ENCODE measurements around the gene USP32.
A peak's percentile ranks its signal among the peaks of the same experiment; 100 is the strongest.

Gene USP32

GRCh38 chr17:60372790-60373483 is 19.0 kb downstream of the USP32 start:
- H3K4me3 Mint-ChIP-seq, result no peak overlapping the region
- peaks cover 9% of the 10 kb centered on the region for H3K36me3 Mint-ChIP-seq (ENCODE audit: low read depth)
- H3K4me1 Mint-ChIP-seq (ENCODE audit: low read depth), result peaks cover 17% of the 10 kb centered on the region
- no peaks in the 10 kb centered on the region for H3K27me3 Mint-ChIP-seq
- no peaks in the 10 kb centered on the region for H3K9me3 Mint-ChIP-seq
- no peak for DNase-seq
- peak overlapping the region; percentile 41 for H3K27ac Mint-ChIP-seq

- H3K27ac Mint-ChIP-seq, result no peak overlapping the region
- no peaks in the 10 kb centered on the region for H3K9me3 Mint-ChIP-seq
- no peak overlapping the region for H3K4me3 Mint-ChIP-seq
- H3K27me3 Mint-ChIP-seq, result no peaks in the 10 kb centered on the region
- peaks cover 8% of the 10 kb centered on the region for H3K36me3 Mint-ChIP-seq (ENCODE audit: low read depth)
- H3K4me1 Mint-ChIP-seq (ENCODE audit: low read depth), result peaks cover 17% of the 10 kb centered on the region
- DNase-seq, result no peak
Observed at GRCh38 chr17:60371818-60372510, 20.0 kb downstream of the USP32 start.

GRCh38 chr17:60371416-60371815 is 20.5 kb downstream of the USP32 start:
- DNase-seq, result no peak
- Mint-ChIP-seq H3K4me1 (ENCODE audit: low read depth) (peaks cover 17% of the 10 kb centered on the region), H3K27me3 (no peaks in the 10 kb centered on the region), H3K4me3 (no peak overlapping the region), H3K27ac (no peak overlapping the region), H3K9me3 (no peaks in the 10 kb centered on the region), H3K36me3 (ENCODE audit: low read depth) (peaks cover 4% of the 10 kb centered on the region)

GRCh38 chr17:60369727-60370126 is 22.2 kb downstream of the USP32 start:
- H3K9me3 Mint-ChIP-seq, result no peaks in the 10 kb centered on the region
- peaks cover 17% of the 10 kb centered on the region for H3K4me1 Mint-ChIP-seq (ENCODE audit: low read depth)
- H3K27ac Mint-ChIP-seq, result no peak overlapping the region
- no peak overlapping the region for H3K4me3 Mint-ChIP-seq
- no peaks in the 10 kb centered on the region for H3K27me3 Mint-ChIP-seq
- DNase-seq, result no peak
- no peaks in the 10 kb centered on the region for H3K36me3 Mint-ChIP-seq (ENCODE audit: low read depth)

GRCh38 chr17:60363700-60364405 is 28.1 kb downstream of the USP32 start:
- Mint-ChIP-seq H3K4me3 (no peak overlapping the region), H3K27me3 (no peaks in the 10 kb centered on the region), H3K36me3 (ENCODE audit: low read depth) (peaks cover 2% of the 10 kb centered on the region), H3K27ac (no peak overlapping the region), H3K4me1 (ENCODE audit: low read depth) (peaks cover 7% of the 10 kb centered on the region), H3K9me3 (no peaks in the 10 kb centered on the region)
- DNase-seq, result no peak

- Mint-ChIP-seq H3K36me3 (ENCODE audit: low read depth) (peaks cover 2% of the 10 kb centered on the region), H3K4me3 (no peak overlapping the region), H3K27ac (no peak overlapping the region), H3K9me3 (no peaks in the 10 kb centered on the region), H3K27me3 (no peaks in the 10 kb centered on the region), H3K4me1 (ENCODE audit: low read depth) (peaks cover 14% of the 10 kb centered on the region)
- no peak for DNase-seq
Observed at GRCh38 chr17:60362329-60362728, 29.6 kb downstream of the USP32 start.

GRCh38 chr17:60361889-60362288 is 30.0 kb downstream of the USP32 start:
- no peaks in the 10 kb centered on the region for H3K27me3 Mint-ChIP-seq
- H3K36me3 Mint-ChIP-seq (ENCODE audit: low read depth), result peaks cover 2% of the 10 kb centered on the region
- no peaks in the 10 kb centered on the region for H3K9me3 Mint-ChIP-seq
- no peak overlapping the region for H3K27ac Mint-ChIP-seq
- DNase-seq, result no peak
- H3K4me3 Mint-ChIP-seq, result no peak overlapping the region
- peaks cover 17% of the 10 kb centered on the region for H3K4me1 Mint-ChIP-seq (ENCODE audit: low read depth)

- H3K4me1 Mint-ChIP-seq (ENCODE audit: low read depth), result peaks cover 40% of the 10 kb centered on the region
- H3K36me3 Mint-ChIP-seq (ENCODE audit: low read depth), result no peaks in the 10 kb centered on the region
- H3K27me3 Mint-ChIP-seq, result no peaks in the 10 kb centered on the region
- no peak overlapping the region for H3K27ac Mint-ChIP-seq
- no peak for DNase-seq
- no peak overlapping the region for H3K4me3 Mint-ChIP-seq
- H3K9me3 Mint-ChIP-seq, result no peaks in the 10 kb centered on the region
Observed at GRCh38 chr17:60359415-60359814, 32.5 kb downstream of the USP32 start.

GRCh38 chr17:60358606-60359225 is 33.2 kb downstream of the USP32 start:
- DNase-seq, result no peak
- Mint-ChIP-seq H3K4me3 (no peak overlapping the region), H3K4me1 (ENCODE audit: low read depth) (peaks cover 44% of the 10 kb centered on the region), H3K27me3 (no peaks in the 10 kb centered on the region), H3K27ac (no peak overlapping the region), H3K9me3 (no peaks in the 10 kb centered on the region), H3K36me3 (ENCODE audit: low read depth) (no peaks in the 10 kb centered on the region)

- no peaks in the 10 kb centered on the region for H3K36me3 Mint-ChIP-seq (ENCODE audit: low read depth)
- H3K4me1 Mint-ChIP-seq (ENCODE audit: low read depth), result peaks cover 45% of the 10 kb centered on the region
- H3K9me3 Mint-ChIP-seq, result no peaks in the 10 kb centered on the region
- no peak overlapping the region for H3K4me3 Mint-ChIP-seq
- no peaks in the 10 kb centered on the region for H3K27me3 Mint-ChIP-seq
- H3K27ac Mint-ChIP-seq, result no peak overlapping the region
- DNase-seq, result no peak
Observed at GRCh38 chr17:60356940-60357339, 35.0 kb downstream of the USP32 start.

- no peak for DNase-seq
- Mint-ChIP-seq H3K4me3 (peak overlapping the region; percentile 23), H3K36me3 (ENCODE audit: low read depth) (no peaks in the 10 kb centered on the region)
Observed at GRCh38 chr17:60355663-60356594, 36.0 kb downstream of the USP32 start.

GRCh38 chr17:60354223-60354622 is 37.7 kb downstream of the USP32 start:
- no peaks in the 10 kb centered on the region for H3K9me3 Mint-ChIP-seq
- no peak for DNase-seq

More at GRCh38 chr17:60355663-60356594, 36.0 kb downstream of the USP32 start:
- Mint-ChIP-seq H3K27me3 (no peaks in the 10 kb centered on the region), H3K4me1 (ENCODE audit: low read depth) (peaks cover 46% of the 10 kb centered on the region), H3K9me3 (no peaks in the 10 kb centered on the region), H3K27ac (peak overlapping the region; percentile 79)

GRCh38 chr17:60353773-60354172 is 38.2 kb downstream of the USP32 start:
- H3K27ac Mint-ChIP-seq, result no peak overlapping the region
- H3K4me1 Mint-ChIP-seq (ENCODE audit: low read depth), result peaks cover 46% of the 10 kb centered on the region
- no peaks in the 10 kb centered on the region for H3K27me3 Mint-ChIP-seq
- no peak overlapping the region for H3K4me3 Mint-ChIP-seq
- DNase-seq, result no peak
- H3K9me3 Mint-ChIP-seq, result no peaks in the 10 kb centered on the region
- no peaks in the 10 kb centered on the region for H3K36me3 Mint-ChIP-seq (ENCODE audit: low read depth)

More at GRCh38 chr17:60354223-60354622, 37.7 kb downstream of the USP32 start:
- no peaks in the 10 kb centered on the region for H3K36me3 Mint-ChIP-seq (ENCODE audit: low read depth)
- peak overlapping the region; percentile 79 for H3K27ac Mint-ChIP-seq
- H3K4me1 Mint-ChIP-seq (ENCODE audit: low read depth), result peaks cover 49% of the 10 kb centered on the region
- H3K4me3 Mint-ChIP-seq, result no peak overlapping the region
- no peaks in the 10 kb centered on the region for H3K27me3 Mint-ChIP-seq

- H3K4me1 Mint-ChIP-seq (ENCODE audit: low read depth), result peaks cover 38% of the 10 kb centered on the region
- H3K9me3 Mint-ChIP-seq, result no peaks in the 10 kb centered on the region
- H3K36me3 Mint-ChIP-seq (ENCODE audit: low read depth), result no peaks in the 10 kb centered on the region
- H3K4me3 Mint-ChIP-seq, result no peak overlapping the region
- DNase-seq, result no peak
- H3K27me3 Mint-ChIP-seq, result no peaks in the 10 kb centered on the region
- no peak overlapping the region for H3K27ac Mint-ChIP-seq
Observed at GRCh38 chr17:60352569-60352968, 39.4 kb downstream of the USP32 start.
